ENCODE data around the gene TP73.

Gene TP73

DNA sequence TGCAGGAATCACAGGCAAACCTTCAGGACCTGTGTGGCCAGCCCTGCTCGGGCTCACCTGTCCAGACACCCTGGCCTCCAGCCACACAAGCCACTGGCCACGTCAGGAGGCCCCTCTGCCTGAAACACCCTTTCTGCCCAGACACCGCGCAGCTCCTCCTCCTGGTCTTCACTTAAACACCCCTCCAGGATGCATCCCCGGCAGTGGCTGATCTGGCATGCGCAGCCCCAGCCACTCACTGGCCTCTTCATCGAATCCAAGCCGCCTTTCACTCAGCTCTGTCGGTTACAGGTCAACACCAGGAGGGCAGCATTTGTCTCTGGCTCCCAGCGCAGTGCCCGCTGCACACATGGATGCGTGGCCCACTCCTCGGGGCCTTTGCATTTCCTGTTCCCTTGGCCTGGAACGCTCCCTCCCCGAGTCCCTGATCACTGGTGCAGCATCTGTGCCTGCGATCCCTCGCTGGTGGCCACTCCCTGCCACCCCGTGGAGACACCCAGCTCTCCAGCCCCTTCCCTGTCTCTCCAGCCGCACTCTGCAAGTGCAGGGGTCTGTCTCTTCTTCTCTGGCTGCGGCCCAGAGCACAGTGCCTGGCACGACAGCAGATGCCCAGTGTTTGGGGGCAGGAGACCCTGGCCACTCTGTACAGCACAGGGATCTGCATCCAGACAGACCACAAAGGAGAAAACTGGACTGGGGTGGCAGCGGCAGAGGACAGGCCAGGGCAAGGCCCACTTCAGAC, 18.1 kb upstream of the TP73 start:
- no peak for DNase-seq (ENCODE audit: low read depth, low spot score)

DNA sequence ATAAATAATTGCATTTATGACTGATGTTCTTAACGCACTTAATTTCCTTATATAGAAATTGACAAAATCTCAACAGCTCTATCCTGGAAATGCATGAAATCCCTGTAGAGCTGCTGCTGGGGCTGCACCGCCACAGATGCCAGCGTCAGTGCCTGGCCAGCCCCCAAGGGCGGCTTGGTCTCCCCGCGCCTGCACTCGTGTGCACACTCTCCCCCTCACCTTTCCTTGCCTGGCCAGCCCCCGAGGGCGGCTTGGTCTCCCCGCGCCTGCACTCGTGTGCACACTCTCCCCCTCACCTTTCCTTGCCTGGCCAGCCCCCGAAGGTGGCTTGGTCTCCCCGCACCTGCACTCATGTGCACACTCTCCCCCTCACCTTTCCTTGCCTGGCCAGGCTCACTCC, 16.2 kb upstream of the TP73 start:
- DNase-seq (ENCODE audit: low read depth, low spot score): no peak

GRCh38 chr1:3636531-3636930, 15.8 kb upstream of the TP73 start:
- DNase-seq (ENCODE audit: low read depth, low spot score): no peak

- DNase-seq (ENCODE audit: low read depth, low spot score): no peak
Observed at GRCh38 chr1:3638027-3638426, 14.3 kb upstream of the TP73 start.

- no peak for DNase-seq (ENCODE audit: low read depth, low spot score)
Observed at GRCh38 chr1:3638676-3639075, 13.6 kb upstream of the TP73 start.

DNA sequence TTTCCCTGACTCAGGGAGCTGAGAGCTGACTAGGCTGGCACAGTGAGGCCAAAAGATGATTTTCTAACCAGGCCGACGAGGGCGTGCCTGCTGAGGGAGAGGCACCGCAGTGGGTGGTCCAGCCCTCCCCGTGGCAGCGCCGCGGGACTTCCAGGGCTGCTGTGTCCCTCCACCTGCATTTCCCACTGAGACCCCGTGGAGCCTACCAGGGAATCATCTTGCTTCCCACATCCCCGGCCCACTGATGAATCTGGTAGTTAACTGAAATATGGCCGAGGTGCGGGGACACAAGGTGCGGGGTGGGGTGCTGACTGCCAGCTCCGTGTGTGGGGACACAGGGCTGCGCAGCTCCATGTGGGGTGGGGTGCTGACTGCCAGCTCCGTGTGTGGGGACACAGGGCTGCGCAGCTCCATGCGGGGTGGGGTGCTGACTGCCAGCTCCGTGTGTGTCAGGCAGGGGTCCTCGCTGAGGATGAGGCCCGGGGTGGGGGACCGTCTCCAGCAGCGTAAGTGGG, 12.9 kb upstream of the TP73 start:
- DNase-seq (ENCODE audit: low read depth, low spot score): no peak

- DNase-seq (ENCODE audit: low read depth, low spot score): no peak
Observed at GRCh38 chr1:3640121-3640837, 12.0 kb upstream of the TP73 start.

DNA sequence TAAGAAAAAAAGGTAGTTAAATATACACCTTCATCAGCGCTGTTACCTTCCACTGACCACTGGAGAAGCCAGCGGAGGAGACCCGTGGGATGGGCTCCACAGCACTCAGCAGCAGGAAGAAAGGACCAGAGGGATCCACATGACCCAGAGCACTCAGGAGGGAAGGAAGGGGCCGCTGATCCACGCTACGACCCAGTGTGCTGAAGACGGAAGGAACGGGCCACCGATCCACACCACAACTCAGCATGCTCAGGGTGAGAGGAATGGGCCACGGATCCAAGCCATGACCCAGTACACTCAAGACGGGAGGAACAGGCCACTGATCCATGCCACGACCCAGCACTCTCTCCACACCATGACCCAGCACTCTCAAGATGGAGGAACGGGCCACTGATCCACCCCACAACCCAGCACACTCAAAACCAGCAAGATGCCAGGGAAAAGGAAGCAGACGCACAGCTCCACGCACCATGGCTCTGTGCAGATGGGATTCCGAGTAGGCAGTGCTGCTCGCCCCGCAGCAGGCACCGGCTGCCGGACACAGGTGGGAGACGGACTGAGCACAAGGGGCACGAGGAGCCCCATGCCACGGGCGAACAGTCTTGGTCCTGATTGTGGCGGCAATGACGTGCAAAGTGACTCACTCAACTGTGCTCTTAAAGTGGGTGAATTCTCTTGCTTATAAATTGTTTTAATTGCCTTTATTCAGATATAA, 11.1 kb upstream of the TP73 start:
- no peak for DNase-seq (ENCODE audit: low read depth, low spot score)

DNA sequence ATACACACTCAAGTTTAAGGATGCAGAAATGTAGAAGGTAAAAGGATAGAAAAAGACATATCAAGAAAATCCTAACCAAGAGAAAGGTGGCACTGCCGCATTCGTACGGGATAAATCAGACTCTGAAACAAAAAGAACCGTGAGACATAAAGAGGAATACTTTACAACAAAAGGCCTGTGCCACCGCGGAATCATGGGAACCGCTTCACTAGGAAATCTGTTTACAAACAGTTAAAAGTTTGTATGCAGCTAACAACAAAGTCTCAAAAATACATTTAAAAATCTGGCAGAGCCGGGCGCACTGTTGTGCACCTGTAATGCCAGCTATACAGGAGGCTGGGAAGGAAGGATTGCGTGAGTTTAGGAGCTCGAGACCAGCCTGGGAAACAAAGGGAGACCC, 10.5 kb upstream of the TP73 start:
- DNase-seq (ENCODE audit: low read depth, low spot score): no peak

DNA sequence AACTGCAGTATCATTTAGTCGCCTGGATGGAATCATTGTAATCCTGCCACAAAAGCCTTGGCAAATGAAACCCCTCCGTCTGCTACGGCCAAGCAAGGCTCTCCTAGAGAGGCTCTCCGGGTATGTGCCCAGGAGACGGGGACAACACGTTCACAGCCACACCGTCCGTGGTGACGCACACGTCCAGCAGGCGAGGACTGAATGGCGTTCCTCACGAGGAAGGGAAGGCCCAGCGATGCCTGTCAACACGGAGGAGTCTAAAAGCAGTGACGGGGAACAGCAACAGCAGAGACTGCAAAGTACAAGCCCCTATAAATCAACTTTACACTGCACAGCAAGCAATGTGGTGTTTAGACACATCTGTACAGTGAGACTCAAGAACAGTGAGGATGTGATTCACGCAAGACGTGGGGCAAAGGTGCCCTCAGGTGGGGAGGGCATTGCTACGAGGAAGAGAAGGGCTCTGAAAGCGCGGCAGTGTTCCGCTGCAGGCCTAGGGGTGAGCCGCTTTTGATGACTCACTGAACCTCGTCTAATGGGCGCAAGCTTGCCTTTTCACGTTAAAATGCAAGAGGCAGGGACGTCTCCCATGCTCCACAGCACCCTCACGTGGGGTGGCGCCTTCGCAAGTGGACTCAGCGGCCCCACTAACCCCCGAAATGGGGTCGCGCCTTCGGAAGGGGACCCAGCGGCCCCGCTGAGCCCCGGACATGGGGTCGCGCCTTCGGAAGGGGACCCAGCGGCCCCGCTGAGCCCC, 9.2 kb upstream of the TP73 start:
- DNase-seq (ENCODE audit: low read depth, low spot score): no peak

DNA sequence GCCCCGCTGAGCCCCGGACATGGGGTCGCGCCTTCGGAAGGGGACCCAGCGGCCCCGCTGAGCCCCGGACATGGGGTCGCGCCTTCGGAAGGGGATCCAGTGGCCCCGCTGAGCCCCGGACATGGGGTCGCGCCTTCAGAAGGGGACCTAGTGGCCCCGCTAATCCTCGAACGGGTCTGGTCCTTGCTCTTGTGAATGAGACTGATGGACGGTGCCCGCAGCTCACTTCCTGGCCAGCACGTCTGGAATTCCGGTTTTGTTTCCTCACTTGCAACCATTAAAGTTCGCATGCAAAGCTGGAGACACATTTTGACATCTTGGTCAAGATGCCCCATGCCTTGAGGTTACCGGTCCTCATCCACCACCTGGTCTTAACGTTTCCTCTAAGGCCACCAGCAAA, 8.0 kb upstream of the TP73 start:
- no peak for DNase-seq (ENCODE audit: low read depth, low spot score)

DNA sequence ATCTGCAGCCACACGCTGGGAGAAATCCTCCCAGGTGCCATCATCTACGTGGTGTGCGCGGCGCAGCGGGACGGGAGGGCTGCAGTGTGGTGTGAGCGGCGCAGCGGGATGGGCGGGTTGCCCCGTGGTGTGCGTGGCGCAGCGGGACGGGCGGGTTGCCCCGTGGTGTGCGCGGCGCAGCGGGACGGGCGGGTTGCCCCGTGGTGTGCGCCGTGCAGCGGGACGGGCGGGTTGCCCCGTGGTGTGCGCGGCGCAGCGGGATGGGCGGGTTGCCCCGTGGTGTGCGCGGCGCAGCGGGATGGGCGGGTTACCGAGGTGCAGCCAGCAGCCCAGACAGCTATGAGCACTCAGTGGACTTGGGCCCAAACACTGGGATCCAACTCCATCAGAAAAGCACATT, 7.1 kb upstream of the TP73 start:
- DNase-seq (ENCODE audit: low read depth, low spot score): no peak

DNA sequence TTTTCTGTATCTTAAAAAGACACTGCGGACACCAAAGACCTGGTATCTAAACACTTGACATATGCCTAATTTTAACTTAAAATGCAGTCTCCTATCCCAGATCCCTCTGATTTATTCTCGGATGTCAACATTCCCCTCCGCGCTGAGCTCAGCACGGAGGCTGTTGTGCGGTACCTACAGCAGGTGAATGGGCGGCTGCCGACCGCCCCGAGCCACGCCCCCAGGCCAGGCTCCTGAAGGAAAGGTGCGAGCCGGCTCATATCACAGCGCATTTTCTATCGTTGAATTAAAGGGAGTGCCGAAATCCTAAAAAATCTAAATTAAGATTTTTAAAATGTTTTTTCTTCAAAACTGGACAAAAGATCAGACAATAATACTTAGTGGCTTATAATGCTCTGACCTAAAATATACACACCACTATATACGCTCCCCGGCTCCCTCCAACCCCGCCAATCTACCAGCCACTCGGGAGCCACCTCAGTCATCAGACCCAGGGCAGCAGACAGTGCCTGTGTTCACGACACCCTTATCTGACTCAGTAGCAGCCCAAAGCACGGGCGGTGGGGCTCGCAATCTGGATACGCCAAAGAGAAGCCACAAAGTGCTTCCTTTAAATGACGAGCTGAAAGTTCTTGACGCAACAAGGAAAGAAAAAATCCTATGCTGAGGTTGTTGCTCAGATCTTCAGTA, 6.5 kb upstream of the TP73 start:
- no peak for DNase-seq (ENCODE audit: low read depth, low spot score)

GRCh38 chr1:3646596-3646995, 5.7 kb upstream of the TP73 start:
- no peak for DNase-seq (ENCODE audit: low read depth, low spot score)

- DNase-seq (ENCODE audit: low read depth, low spot score): peak; percentile 48
Observed at GRCh38 chr1:3649342-3650247, 2.7 kb upstream of the TP73 start, which contains the start of gene WRAP73. WRAP73 (minus strand) TSS chr1:3650103; CDS start chr1:3649999, 104 bp downstream.

DNA sequence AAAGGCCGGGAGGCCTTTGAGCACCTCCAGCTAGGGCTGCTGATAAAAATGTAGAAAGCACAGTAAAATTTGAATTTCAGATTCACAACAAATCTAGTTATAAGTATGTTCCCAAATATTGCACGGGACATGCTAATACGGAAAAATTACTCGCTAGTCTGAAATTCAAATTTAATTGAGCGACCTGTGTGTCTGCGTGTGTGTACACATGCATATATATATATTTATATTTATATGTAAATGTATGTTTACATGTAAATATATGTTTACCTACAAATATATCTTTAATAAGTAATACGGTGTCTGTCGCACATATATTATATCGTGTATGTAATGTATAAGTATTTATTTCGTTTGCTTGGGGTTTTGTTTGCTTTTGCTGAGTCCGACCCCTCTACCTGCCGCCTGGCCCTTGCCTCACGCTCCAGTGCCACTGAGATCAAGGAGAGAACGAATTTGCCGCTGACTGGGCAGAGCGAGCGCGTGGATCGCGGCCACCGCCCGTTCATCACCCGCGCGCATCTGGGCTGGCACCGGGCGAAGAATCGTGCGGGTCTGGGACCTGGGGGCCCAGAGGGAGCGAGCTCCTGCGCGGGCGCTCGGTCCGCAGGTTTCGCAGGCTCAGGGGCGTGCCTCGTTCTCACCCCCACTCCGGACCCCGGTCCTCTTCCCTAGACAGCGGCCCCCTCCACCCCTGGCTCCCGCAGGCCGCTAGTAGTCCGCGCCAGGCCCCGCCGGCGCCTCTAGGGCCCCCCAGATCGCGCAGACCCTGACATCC, 1.9 kb upstream of the TP73 start:
- DNase-seq (ENCODE audit: low read depth, low spot score): no peak

- DNase-seq (ENCODE audit: low read depth, low spot score): no peak
Observed at GRCh38 chr1:3651026-3651929, 1.0 kb upstream of the TP73 start.

Data from brain pericyte (primary cell).